Measurements from ENCODE around the gene CFHR4.
"Not testable (repeated sequence)": the region's sequence is repeated elsewhere in the genome, so short reads cannot be mapped to it uniquely, and the experiment has no call there.

DNA sequence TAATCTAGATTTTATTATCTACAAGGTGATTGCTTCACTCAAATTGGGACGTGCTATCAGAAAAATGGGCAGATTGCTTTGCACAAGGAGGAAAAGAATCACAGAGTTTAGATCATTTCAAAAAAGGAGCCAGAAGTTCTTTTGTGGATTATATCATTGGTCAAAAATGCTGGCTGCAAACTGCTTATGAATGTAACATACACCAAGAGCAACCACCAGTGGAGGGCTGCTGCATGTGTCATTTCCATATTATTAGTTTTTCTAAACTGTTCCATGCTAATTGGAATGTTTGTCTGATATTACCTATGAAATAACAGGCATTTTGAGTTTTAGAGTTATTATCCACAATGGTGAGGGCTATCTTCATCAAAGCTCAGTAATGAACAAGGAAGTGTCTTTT is 39.0 kb downstream of the CFHR4 start:
- TF ChIP-seq, protein P1, sequence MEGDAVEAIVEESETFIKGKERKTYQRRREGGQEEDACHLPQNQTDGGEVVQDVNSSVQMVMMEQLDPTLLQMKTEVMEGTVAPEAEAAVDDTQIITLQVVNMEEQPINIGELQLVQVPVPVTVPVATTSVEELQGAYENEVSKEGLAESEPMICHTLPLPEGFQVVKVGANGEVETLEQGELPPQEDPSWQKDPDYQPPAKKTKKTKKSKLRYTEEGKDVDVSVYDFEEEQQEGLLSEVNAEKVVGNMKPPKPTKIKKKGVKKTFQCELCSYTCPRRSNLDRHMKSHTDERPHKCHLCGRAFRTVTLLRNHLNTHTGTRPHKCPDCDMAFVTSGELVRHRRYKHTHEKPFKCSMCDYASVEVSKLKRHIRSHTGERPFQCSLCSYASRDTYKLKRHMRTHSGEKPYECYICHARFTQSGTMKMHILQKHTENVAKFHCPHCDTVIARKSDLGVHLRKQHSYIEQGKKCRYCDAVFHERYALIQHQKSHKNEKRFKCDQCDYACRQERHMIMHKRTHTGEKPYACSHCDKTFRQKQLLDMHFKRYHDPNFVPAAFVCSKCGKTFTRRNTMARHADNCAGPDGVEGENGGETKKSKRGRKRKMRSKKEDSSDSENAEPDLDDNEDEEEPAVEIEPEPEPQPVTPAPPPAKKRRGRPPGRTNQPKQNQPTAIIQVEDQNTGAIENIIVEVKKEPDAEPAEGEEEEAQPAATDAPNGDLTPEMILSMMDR (IDR thresholded peaks at IDR 0.05; ENCODE audit: extremely low read depth in 1 of 2, insufficient read depth in 1 of 2, low read depth in 1 of 2, low read length in 2 of 2): not testable (repeated sequence)
- TF ChIP-seq, protein P2, sequence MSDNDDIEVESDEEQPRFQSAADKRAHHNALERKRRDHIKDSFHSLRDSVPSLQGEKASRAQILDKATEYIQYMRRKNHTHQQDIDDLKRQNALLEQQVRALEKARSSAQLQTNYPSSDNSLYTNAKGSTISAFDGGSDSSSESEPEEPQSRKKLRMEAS (IDR thresholded peaks at IDR 0.05; ENCODE audit: insufficient read depth, insufficient read length): not testable (repeated sequence)
- TF ChIP-seq POLR2AphosphoS5 (IDR thresholded peaks at IDR 0.05; ENCODE audit: insufficient read depth, low read depth, low read length); EZH2 (IDR thresholded peaks at IDR 0.05; ENCODE audit: borderline replicate concordance, low read depth, low read length, severe bottlenecking); GATA2 (IDR thresholded peaks at IDR 0.05; ENCODE audit: insufficient read depth, insufficient read length, low read depth, low read length): not testable (repeated sequence)
